ENCODE data around the gene ALG12.

Gene ALG12

DNA sequence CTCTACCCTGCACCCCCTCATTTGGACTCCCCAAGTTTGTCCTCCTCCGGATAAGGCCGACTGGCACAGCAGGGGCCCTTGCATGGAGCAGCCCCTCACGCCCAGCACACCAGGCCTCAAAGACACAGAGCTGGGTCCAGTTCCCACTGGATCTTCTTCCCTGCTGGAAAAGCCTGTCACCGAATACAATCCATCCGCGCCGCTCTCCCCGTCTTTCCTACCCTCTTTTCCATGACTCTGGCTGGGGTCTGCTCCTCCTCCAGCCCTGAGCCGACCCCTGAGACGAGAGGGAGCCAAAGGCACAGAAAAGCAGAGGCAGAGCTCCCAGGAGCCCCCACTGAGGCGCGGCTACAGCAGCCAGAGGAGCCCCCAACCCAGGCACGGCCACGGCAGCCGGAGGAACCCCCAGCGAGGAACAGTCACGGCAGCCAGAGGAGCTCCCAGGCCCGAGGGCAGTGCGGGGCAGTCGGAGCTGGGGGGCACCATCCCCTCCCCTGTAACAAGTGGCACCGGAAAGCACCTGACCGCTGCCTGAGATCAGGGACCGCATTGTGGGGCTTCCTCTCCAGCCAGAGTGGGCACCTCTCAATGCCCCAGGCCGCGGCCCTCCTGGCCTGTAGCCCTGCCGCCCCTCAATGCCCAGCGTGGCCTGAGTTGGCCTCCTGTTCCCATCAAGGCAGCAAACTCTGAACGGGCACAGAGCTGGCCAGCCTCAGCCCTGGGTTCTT, 12.0 kb downstream of the ALG12 start:
- TF ChIP-seq ZBTB7A (IDR thresholded peaks at IDR 0.05; ENCODE audit: low read depth): no peak
- TF ChIP-seq REST (IDR thresholded peaks at IDR 0.05; ENCODE audit: low read depth): no peak
- no peak for TF ChIP-seq CEBPB (IDR thresholded peaks at IDR 0.05)
- TF ChIP-seq CREB1 (IDR thresholded peaks at IDR 0.05; ENCODE audit: low read depth): no peak
- no peak for TF ChIP-seq RAD21 (IDR thresholded peaks at IDR 0.05; ENCODE audit: low read depth)
- TF ChIP-seq FOXM1 (IDR thresholded peaks at IDR 0.05; ENCODE audit: borderline replicate concordance, low read depth): no peak
- no peak for TF ChIP-seq EP300 (IDR thresholded peaks at IDR 0.05; ENCODE audit: borderline replicate concordance)
- TF ChIP-seq NFIC (IDR thresholded peaks at IDR 0.05): no peak
- no peak for TF ChIP-seq TAF1 (IDR thresholded peaks at IDR 0.05; ENCODE audit: low read depth)
- no peak for TF ChIP-seq TEAD4 (IDR thresholded peaks at IDR 0.05)
- TF ChIP-seq, protein P1, sequence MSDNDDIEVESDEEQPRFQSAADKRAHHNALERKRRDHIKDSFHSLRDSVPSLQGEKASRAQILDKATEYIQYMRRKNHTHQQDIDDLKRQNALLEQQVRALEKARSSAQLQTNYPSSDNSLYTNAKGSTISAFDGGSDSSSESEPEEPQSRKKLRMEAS (IDR thresholded peaks at IDR 0.05): no peak
- no peak for TF ChIP-seq YY1 (IDR thresholded peaks at IDR 0.05; ENCODE audit: low read depth)
- TF ChIP-seq EGR1 (IDR thresholded peaks at IDR 0.05): no peak
- TF ChIP-seq, protein P2, sequence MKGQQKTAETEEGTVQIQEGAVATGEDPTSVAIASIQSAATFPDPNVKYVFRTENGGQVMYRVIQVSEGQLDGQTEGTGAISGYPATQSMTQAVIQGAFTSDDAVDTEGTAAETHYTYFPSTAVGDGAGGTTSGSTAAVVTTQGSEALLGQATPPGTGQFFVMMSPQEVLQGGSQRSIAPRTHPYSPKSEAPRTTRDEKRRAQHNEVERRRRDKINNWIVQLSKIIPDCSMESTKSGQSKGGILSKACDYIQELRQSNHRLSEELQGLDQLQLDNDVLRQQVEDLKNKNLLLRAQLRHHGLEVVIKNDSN (IDR thresholded peaks at IDR 0.05): no peak
- no peak for TF ChIP-seq TCF12 (IDR thresholded peaks at IDR 0.05; ENCODE audit: low read depth)

- TF ChIP-seq TCF12 (IDR thresholded peaks at IDR 0.05; ENCODE audit: low read depth) (no peak), FOXM1 (IDR thresholded peaks at IDR 0.05; ENCODE audit: borderline replicate concordance, low read depth) (no peak), YY1 (IDR thresholded peaks at IDR 0.05; ENCODE audit: low read depth) (no peak), TAF1 (IDR thresholded peaks at IDR 0.05; ENCODE audit: low read depth) (no peak), RAD21 (IDR thresholded peaks at IDR 0.05; ENCODE audit: low read depth) (no peak), CREB1 (IDR thresholded peaks at IDR 0.05; ENCODE audit: low read depth) (no peak), CEBPB (IDR thresholded peaks at IDR 0.05) (no peak), REST (IDR thresholded peaks at IDR 0.05; ENCODE audit: low read depth) (no peak)
- TF ChIP-seq, protein P1 (IDR thresholded peaks at IDR 0.05): no peak
- TF ChIP-seq, protein P2 (IDR thresholded peaks at IDR 0.05): no peak
Measured at GRCh38 chr22:49905465-49905864, 12.8 kb downstream of the ALG12 start.

DNA sequence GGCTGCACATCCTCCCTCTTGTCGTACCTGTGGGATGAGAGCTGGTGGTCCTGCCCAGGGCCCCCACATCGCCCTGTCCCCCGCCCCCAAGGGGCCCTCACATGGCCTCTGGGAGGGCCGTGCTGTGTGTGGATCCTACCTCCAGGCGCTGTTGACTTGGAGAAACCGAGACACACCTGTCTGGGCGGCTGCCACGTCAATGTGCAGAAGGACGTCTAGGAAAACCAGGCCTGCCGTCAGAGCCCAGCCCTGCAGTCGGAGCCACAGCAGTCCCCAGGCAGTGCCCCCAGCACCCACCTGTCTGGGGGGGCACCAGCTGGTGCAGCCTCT, 14.2 kb downstream of the ALG12 start:
- TF ChIP-seq TCF12 (IDR thresholded peaks at IDR 0.05; ENCODE audit: low read depth) (no peak), TEAD4 (IDR thresholded peaks at IDR 0.05) (no peak), ZBTB7A (IDR thresholded peaks at IDR 0.05; ENCODE audit: low read depth) (no peak)

DNA sequence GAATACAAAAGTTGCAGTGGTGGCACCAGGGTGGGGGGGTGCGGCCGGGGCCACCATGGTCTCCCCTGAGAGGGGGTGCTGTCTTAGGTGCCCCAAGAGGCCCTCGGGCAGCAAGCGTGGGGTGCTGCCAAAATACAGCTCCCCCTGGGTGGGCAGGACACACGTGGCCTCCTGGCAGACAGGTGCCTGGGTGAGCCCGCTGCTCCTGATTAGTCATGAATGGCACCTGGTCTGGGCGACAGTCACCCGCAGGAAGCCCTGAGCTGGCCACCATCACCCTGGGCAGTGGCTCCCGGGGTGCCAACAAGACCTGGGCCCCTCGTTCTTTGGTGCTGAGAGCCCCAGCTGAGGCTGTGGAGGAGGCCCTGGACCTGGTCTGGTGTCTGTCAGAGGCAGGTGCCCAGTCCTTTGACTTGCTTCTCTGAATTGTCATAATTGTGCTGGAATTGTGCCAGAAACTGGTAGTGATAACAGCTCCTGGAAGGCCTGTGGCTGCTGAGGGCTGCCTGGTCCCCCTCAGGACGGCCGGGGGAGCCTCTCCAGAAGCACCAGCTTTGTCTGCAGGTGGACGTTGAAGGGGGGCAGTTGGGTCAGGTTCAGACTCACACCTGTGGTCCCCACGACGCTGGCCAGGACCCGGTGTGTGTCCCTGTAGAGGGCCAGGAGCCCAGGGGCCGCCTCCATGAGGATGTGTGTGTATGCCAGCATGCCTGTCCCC, 14.8 kb downstream of the ALG12 start:
- TF ChIP-seq EP300 (IDR thresholded peaks at IDR 0.05; ENCODE audit: borderline replicate concordance): no peak
- TF ChIP-seq ZBTB7A (IDR thresholded peaks at IDR 0.05; ENCODE audit: low read depth): no peak
- no peak for TF ChIP-seq TCF12 (IDR thresholded peaks at IDR 0.05; ENCODE audit: low read depth)
- TF ChIP-seq NFIC (IDR thresholded peaks at IDR 0.05): no peak
- TF ChIP-seq, protein P1 (IDR thresholded peaks at IDR 0.05): no peak
- TF ChIP-seq, protein P2 (IDR thresholded peaks at IDR 0.05): no peak
- no peak for TF ChIP-seq EGR1 (IDR thresholded peaks at IDR 0.05)
- TF ChIP-seq CEBPB (IDR thresholded peaks at IDR 0.05): no peak
- no peak for TF ChIP-seq TAF1 (IDR thresholded peaks at IDR 0.05; ENCODE audit: low read depth)

- TF ChIP-seq FOXM1 (IDR thresholded peaks at IDR 0.05; ENCODE audit: borderline replicate concordance, low read depth) (no peak), TCF12 (IDR thresholded peaks at IDR 0.05; ENCODE audit: low read depth) (no peak), REST (IDR thresholded peaks at IDR 0.05; ENCODE audit: low read depth) (no peak), EGR1 (IDR thresholded peaks at IDR 0.05) (no peak), EP300 (IDR thresholded peaks at IDR 0.05; ENCODE audit: borderline replicate concordance) (no peak), YY1 (IDR thresholded peaks at IDR 0.05; ENCODE audit: low read depth) (no peak), CEBPB (IDR thresholded peaks at IDR 0.05) (no peak), CREB1 (IDR thresholded peaks at IDR 0.05; ENCODE audit: low read depth) (no peak), TEAD4 (IDR thresholded peaks at IDR 0.05) (no peak), RAD21 (IDR thresholded peaks at IDR 0.05; ENCODE audit: low read depth) (no peak), TAF1 (IDR thresholded peaks at IDR 0.05; ENCODE audit: low read depth) (no peak), ZBTB7A (IDR thresholded peaks at IDR 0.05; ENCODE audit: low read depth) (no peak), NFIC (IDR thresholded peaks at IDR 0.05) (no peak)
- TF ChIP-seq, protein P2 (IDR thresholded peaks at IDR 0.05): no peak
- TF ChIP-seq, protein P1 (IDR thresholded peaks at IDR 0.05): no peak
Measured at GRCh38 chr22:49901457-49901856, 16.8 kb downstream of the ALG12 start.

All from Ishikawa (cell line).